PC-3 (cell line): ENCODE measurements around the gene STX4.

Source experiments
- CTCF ChIP-seq: fragments of 300-600 bp; sonication (generic); conservative IDR thresholded peaks from 2 replicates; pipeline ENCODE4 v1.5.1; 2017; ENCODE audit warnings: antibody characterized with exemption, low read depth, mild to moderate bottlenecking, low read length
- EZH2 ChIP-seq: fragments of 300-600 bp; sonication (generic); IDR thresholded peaks from one replicate; pipeline ENCODE4 v1.6.1; 2017; ENCODE audit warnings: antibody characterized with exemption, mild to moderate bottlenecking, low read length; ENCODE audit not compliant: unreplicated experiment

DNA sequence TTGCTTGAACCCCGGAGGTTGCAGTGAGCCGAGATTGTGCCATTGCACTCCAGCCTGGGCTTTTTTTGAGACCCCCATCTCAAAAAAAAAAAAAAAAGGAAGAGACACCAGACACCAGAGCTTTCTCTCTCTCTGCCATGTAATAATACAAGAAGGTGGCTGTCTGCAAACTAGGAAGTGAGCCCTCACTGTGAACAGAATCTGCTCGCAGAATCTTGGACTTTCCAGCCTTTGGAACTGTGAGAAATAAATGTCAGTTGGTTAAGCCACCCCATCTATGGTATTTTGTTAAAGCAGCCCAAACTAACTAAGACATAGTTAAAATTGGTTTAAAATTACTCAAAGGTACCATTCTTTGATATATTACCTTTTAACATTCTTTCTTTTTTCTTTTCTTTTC lies 12.8 kb upstream of the STX4 start:
- no peak for TF ChIP-seq CTCF
- TF ChIP-seq EZH2: no peak
